Gastroesophageal sphincter (tissue), 3 donors: ENCODE results near the gene CTTN.

Experiments used
- CTCF ChIP-seq, 4 experiments: fragments of 200-600 bp in 2 of 4; fragments of 450-650 bp in 2 of 4; sonication (generic) in 1 of 4; IDR thresholded peaks; one replicate each; pipeline ENCODE4 v1.5.1; 2017 to 2019; ENCODE audit warnings: antibody characterized with exemption in 4 of 4, mild to moderate bottlenecking in 2 of 4, moderate library complexity in 2 of 4
- EP300 ChIP-seq: sonication (generic); formaldehyde crosslinking; IDR thresholded peaks from one replicate; pipeline ENCODE4 v1.6.1; 2017; ENCODE audit warnings: antibody characterized with exemption, mild to moderate bottlenecking
- POLR2A ChIP-seq, 2 donors: fragments of 450-650 bp; IDR thresholded peaks; one replicate each; pipeline ENCODE4 v1.6.1; 2017; ENCODE audit warnings: antibody characterized with exemption in 2 of 2, mild to moderate bottlenecking in 2 of 2, moderate library complexity in 1 of 2
- POLR2AphosphoS5 ChIP-seq: sonication (generic); formaldehyde crosslinking; IDR thresholded peaks from one replicate; pipeline ENCODE4 v1.6.1; 2017; ENCODE audit warnings: antibody characterized with exemption

- no peak for TF ChIP-seq CTCF (IDR thresholded peaks at IDR 0.05)
- TF ChIP-seq POLR2A (IDR thresholded peaks at IDR 0.05): no peak
- TF ChIP-seq EP300: no peak
- no peak for TF ChIP-seq POLR2AphosphoS5
These were observed 17.0 kb upstream of the CTTN start for GRCh38 chr11:70381350-70381749.
